Measurements from ENCODE around the gene LAG3.
"Not testable (repeated sequence)": the region's sequence is repeated elsewhere in the genome, so short reads cannot be mapped to it uniquely, and the experiment has no call there.

Gene LAG3

GRCh38 chr12:6730169-6730568, 42.2 kb upstream of the LAG3 start:
- Histone ChIP-seq H3K4me1 (no peaks in the 10 kb centered on the region), H3K27me3 (no peaks in the 10 kb centered on the region), H3K36me3 (peaks cover 28% of the 10 kb centered on the region), H3K9me3 (no peaks in the 10 kb centered on the region), H3K4me3 (ENCODE audit: low read depth, low read length) (no peak overlapping the region)
- TF ChIP-seq, protein P1, sequence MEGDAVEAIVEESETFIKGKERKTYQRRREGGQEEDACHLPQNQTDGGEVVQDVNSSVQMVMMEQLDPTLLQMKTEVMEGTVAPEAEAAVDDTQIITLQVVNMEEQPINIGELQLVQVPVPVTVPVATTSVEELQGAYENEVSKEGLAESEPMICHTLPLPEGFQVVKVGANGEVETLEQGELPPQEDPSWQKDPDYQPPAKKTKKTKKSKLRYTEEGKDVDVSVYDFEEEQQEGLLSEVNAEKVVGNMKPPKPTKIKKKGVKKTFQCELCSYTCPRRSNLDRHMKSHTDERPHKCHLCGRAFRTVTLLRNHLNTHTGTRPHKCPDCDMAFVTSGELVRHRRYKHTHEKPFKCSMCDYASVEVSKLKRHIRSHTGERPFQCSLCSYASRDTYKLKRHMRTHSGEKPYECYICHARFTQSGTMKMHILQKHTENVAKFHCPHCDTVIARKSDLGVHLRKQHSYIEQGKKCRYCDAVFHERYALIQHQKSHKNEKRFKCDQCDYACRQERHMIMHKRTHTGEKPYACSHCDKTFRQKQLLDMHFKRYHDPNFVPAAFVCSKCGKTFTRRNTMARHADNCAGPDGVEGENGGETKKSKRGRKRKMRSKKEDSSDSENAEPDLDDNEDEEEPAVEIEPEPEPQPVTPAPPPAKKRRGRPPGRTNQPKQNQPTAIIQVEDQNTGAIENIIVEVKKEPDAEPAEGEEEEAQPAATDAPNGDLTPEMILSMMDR (IDR thresholded peaks at IDR 0.05; ENCODE audit: low read depth, low read length): no peak
- no peak for DNase-seq

DNA sequence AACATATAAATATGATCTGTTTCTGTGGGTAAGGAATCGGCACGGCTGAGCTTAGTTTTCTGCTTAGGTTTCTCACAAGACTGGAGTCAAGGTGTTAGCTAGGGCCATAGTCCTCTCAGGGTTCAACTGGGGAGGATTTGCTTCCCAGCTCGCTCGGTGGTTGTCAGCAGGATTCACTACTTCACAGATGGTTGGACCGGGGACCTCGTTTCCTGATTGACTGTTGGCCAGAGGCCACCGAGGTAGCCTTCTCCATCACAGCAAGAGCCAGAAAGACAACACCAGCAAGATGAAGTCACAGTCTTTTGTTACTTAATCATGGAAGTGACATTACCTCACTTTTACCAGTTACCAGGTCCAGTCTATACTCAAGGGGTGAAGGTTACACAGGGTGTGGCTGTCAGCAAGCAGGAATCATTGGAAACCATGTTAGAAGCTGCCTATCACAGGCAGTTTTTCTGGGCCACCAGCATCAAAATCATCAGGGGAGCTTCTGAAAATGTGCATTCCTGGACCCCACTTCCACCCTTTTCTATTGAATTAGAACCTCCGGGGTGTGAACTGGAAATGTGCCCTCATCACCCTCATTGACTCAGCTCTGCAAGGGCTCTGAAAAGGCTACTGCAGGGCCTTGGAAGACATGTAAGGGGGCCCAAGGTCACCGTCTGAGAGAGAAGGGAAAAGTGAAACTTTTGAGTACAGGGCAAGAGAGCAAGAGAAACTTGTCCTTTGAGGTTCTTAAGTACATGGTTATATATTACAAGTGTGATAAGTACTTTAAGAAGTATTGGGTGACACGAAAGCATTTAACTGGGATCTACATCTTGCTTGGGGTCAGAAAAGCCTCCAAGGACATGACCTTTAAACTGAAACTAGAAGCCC, 37.6 kb upstream of the LAG3 start:
- DNase-seq: no peak
- Histone ChIP-seq H3K9me3 (no peaks in the 10 kb centered on the region), H3K4me3 (ENCODE audit: low read depth, low read length) (no peak overlapping the region), H3K27me3 (no peaks in the 10 kb centered on the region), H3K4me1 (peaks cover 3% of the 10 kb centered on the region), H3K36me3 (peaks cover 17% of the 10 kb centered on the region)
- TF ChIP-seq, protein P1 (IDR thresholded peaks at IDR 0.05; ENCODE audit: low read depth, low read length): no peak

- TF ChIP-seq, protein P1 (IDR thresholded peaks at IDR 0.05; ENCODE audit: low read depth, low read length): peak; percentile 88
- Histone ChIP-seq H3K4me1 (peaks cover 3% of the 10 kb centered on the region), H3K9me3 (no peaks in the 10 kb centered on the region), H3K4me3 (ENCODE audit: low read depth, low read length) (no peak overlapping the region), H3K27me3 (no peaks in the 10 kb centered on the region), H3K36me3 (peaks cover 8% of the 10 kb centered on the region)
- DNase-seq: peak; percentile 72
Measured at GRCh38 chr12:6735448-6736191, 36.7 kb upstream of the LAG3 start.

GRCh38 chr12:6736754-6737153, 35.6 kb upstream of the LAG3 start:
- no peaks in the 10 kb centered on the region for H3K27me3 ChIP-seq
- H3K36me3 ChIP-seq: no peaks in the 10 kb centered on the region; the same call in 1 of the 2 replicates
- H3K4me3 ChIP-seq (ENCODE audit: low read depth, low read length): no peak overlapping the region
- TF ChIP-seq, protein P1 (IDR thresholded peaks at IDR 0.05; ENCODE audit: low read depth, low read length): no peak
- peaks cover 3% of the 10 kb centered on the region for H3K4me1 ChIP-seq
- DNase-seq: no peak
- H3K9me3 ChIP-seq: no peaks in the 10 kb centered on the region

GRCh38 chr12:6742080-6742479, 30.2 kb upstream of the LAG3 start:
- H3K4me3 ChIP-seq (ENCODE audit: low read depth, low read length); H3K9me3 ChIP-seq; DNase-seq; H3K36me3 ChIP-seq; H3K27me3 ChIP-seq: not testable (repeated sequence)
- H3K4me1 ChIP-seq: peaks cover 11% of the 10 kb centered on the region

DNA sequence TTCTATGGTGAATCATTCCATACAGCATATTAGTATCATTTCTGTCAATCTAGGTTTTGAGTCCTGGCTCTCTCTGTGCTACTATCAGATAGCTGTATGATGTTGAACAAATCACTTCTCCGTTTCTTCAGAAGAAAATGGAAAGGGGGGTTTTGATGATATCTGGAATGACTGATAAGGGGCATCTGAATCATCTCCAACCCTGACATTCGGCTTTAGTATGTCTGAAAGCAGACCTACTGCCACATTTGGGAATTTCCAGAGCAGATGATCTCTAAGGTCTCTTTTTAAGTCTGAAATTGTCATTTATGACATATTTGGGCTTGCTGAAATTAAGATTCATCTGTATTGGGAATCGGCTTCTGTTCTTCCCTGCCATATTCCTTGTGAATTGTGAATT, 29.5 kb upstream of the LAG3 start:
- DNase-seq: no peak
- H3K4me1 ChIP-seq: peaks cover 11% of the 10 kb centered on the region
- H3K27me3 ChIP-seq: no peaks in the 10 kb centered on the region
- H3K36me3 ChIP-seq: peaks cover 14% of the 10 kb centered on the region
- TF ChIP-seq, protein P1 (IDR thresholded peaks at IDR 0.05; ENCODE audit: low read depth, low read length): no peak
- H3K4me3 ChIP-seq (ENCODE audit: low read depth, low read length): no peak overlapping the region
- no peaks in the 10 kb centered on the region for H3K9me3 ChIP-seq

- DNase-seq; H3K27me3 ChIP-seq; H3K4me3 ChIP-seq (ENCODE audit: low read depth, low read length); H3K9me3 ChIP-seq: not testable (repeated sequence)
- Histone ChIP-seq H3K36me3 (peaks cover 16% of the 10 kb centered on the region), H3K4me1 (peaks cover 11% of the 10 kb centered on the region)
Measured at GRCh38 chr12:6743300-6743699, 29.0 kb upstream of the LAG3 start.
